ACC112 (cell line): ENCODE data around the gene NAA15.

Experiments
- H2AFZ ChIP-seq: fragments of 200-600 bp; sonication (generic); one replicate; pipeline ENCODE4 v1.6.0; 2017; ENCODE audit warnings: antibody characterized with exemption, low read length; ENCODE audit not compliant: unreplicated experiment
- H3K27ac ChIP-seq: fragments of 200-600 bp; sonication (generic); 2 replicates; pipeline ENCODE4 v1.5.1; 2014; ENCODE audit warnings: low read depth, mild to moderate bottlenecking, antibody characterized with exemption, low read length, moderate library complexity
- H3K27me3 ChIP-seq: fragments of 200-600 bp; sonication (generic); 2 replicates; pipeline ENCODE4 v1.6.1; 2014; ENCODE audit warnings: mild to moderate bottlenecking, antibody characterized with exemption, low read length, moderate library complexity, mixed read lengths; ENCODE audit not compliant: insufficient read depth
- H3K36me3 ChIP-seq: fragments of 200-600 bp; sonication (generic); 2 replicates; pipeline ENCODE4 v1.6.1; 2016; ENCODE audit warnings: mild to moderate bottlenecking, antibody characterized with exemption, low read length, moderate library complexity, mixed read lengths; ENCODE audit not compliant: insufficient read depth
- H3K4me1 ChIP-seq: fragments of 200-600 bp; sonication (generic); one replicate; pipeline ENCODE4 v1.6.1; 2016; ENCODE audit warnings: low read length, mixed read lengths; ENCODE audit not compliant: insufficient read depth, unreplicated experiment, control insufficient read depth
- H3K4me3 ChIP-seq: fragments of 200-600 bp; sonication (generic); 2 replicates; pipeline ENCODE4 v1.5.1; 2014; ENCODE audit warnings: mild to moderate bottlenecking, low read depth, low read length
- H3K79me2 ChIP-seq: fragments of 200-600 bp; sonication (generic); one replicate; pipeline ENCODE4 v1.6.0; 2016; ENCODE audit warnings: low read length; ENCODE audit not compliant: control insufficient read depth, unreplicated experiment, insufficient read depth

Gene NAA15

DNA sequence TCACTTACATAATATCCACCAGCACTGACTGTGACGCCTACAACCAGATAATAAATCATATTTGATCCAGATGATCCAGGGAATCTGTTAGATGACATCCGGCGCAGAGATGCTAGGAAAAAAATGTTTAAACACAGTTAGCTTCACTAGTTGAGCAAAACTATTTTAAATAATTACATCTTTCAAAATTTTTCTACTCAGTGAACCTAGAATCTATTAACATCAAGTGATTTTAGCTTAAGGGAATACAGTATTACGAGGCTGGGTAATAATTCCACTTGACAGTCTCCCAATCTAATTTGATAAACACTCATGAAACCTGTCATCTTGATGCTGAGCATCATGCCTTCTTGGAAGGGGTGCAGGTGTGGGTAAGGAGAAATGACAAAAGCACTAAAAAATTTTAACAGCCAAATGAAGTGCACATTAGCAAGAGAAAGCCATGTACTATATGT is 26.0 kb upstream of the NAA15 start:
- Histone ChIP-seq H3K4me3 (no peak overlapping the region), H3K27me3 (no peaks in the 10 kb centered on the region), H3K27ac (no peak overlapping the region), H2AFZ (no peak overlapping the region), H3K79me2 (peaks cover 3% of the 10 kb centered on the region), H3K4me1 (peaks cover 7% of the 10 kb centered on the region), H3K36me3 (no peaks in the 10 kb centered on the region)

DNA sequence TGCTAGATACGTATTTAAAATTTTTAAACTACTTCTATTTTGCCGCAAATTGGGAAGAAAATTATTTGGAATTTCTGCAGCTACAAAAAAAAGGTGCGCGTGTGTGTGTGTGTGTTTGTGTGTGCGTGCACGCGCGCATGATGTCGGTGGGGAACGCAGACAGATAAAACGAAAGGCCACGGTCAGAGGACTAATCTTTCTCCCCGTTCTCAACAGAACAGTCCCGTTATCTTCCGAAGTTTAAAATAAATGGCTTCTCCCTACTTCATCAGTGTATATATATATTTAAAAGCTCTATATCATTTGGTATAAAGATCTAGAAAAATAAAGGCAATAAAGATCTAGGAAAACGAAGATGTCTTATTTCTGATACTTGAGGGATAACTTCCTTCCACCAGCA is 22.8 kb upstream of the NAA15 start:
- H3K27ac ChIP-seq = no peak overlapping the region
- H3K4me3 ChIP-seq = peak overlapping the region; percentile 77; the same call in 1 of the 2 replicates
- H3K27me3 ChIP-seq = no peaks in the 10 kb centered on the region
- H3K79me2 ChIP-seq = peaks cover 3% of the 10 kb centered on the region
- peaks cover 19% of the 10 kb centered on the region for H3K4me1 ChIP-seq
- no peaks in the 10 kb centered on the region for H3K36me3 ChIP-seq
- no peak overlapping the region for H2AFZ ChIP-seq

DNA sequence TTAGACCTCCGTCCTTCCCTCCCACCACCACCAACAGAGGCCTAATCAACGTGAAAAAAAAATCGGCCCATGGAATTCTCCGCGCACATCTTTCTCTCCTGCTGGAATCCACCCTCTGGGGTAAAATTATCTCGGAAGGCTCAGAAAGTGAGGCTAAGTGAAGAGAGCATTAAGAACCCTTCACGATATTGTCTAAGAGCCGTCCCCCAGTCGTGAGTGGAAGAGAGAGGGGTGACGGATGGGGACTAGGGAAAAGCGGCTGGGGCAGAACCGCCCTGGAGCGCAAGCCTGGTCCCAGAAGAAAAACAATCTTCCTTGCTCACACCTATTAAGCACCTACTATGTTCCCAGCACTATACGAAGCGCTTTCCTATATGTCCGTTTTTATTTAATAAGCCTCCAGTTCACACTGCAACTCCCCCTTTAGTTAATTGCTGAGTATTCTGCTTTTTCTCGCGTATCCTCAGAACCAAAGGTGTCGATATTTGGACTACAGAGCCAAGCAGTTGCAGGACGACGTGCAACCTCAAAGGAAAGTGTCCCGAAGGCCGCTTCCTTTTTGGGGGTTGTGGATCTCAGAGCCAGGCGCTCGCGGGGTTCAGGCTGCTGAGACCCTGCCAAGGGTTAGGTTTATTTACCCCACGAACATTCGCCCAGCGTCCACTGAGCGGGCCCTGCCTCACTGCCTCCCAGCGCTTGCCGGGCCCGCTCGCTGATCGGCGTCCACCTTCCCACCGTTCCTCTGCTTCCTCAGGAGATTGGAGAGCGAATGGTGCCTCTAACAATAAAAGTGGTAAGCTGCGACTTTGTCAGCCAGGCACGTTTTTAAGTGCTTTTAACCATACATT is 22.2 kb upstream of the NAA15 start:
- H3K27me3 ChIP-seq = no peaks in the 10 kb centered on the region
- H3K4me1 ChIP-seq = peaks cover 19% of the 10 kb centered on the region
- peaks cover 3% of the 10 kb centered on the region for H3K79me2 ChIP-seq
- H2AFZ ChIP-seq = peak overlapping the region; percentile 72
- no peaks in the 10 kb centered on the region for H3K36me3 ChIP-seq
- no peak overlapping the region for H3K27ac ChIP-seq
- H3K4me3 ChIP-seq = peak overlapping the region; percentile 77

DNA sequence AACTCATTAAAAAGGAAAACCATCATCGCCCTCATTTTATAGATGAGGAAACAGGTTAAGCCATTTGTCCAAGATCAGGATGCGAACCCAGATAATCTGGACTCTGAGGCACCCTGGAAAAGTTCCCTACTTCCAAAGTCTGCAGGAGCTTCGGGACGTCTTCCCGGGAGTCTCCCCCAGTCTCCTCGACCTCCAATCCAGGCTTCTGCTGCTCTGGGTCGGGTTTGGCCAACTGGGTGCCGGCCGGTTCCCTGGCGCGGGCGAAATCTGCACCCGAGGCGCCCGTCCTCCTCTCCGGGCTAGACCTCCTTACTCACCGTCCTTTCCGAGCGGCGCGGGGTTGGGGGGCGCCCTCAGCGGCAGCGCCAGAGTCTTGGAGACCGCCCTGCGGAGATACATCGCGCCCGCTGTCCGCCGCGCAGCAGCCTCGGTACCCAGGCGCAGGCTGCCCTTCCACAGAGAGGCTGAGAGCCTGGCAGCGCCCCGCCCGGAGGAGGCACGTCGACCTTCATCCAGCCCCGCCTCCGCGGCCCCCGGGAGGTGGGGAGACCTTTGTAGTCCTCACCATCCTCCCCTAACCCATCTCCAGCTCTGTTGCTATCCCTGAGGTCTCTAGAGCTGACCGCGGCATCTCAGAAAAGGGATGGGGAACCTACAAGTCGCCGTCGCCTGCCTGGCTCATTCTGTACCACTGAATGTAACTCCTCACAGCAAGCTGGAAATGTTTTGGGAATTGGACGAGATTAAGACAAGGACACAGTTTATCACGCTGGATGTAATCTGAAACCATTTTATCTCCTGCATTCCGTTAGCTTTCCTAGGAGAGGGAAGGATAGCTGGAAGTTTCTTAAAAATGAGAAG is 21.3 kb upstream of the NAA15 start, which contains the start of gene MGARP:
Gene MGARP, minus strand, starts transcription at position 466 of the 861 bp plus-strand sequence. Its CDS starts 67 bp downstream, at position 399.
- no peaks in the 10 kb centered on the region for H3K36me3 ChIP-seq
- H2AFZ ChIP-seq = peak within 1 kb of the TSS; percentile 72
- no peak within 1 kb of the TSS for H3K27ac ChIP-seq
- H3K4me3 ChIP-seq = peak within 1 kb of the TSS; percentile 77
- H3K79me2 ChIP-seq = peaks cover 3% of the 10 kb centered on the region
- peaks cover 19% of the 10 kb centered on the region for H3K4me1 ChIP-seq
- H3K27me3 ChIP-seq = no peaks in the 10 kb centered on the region

DNA sequence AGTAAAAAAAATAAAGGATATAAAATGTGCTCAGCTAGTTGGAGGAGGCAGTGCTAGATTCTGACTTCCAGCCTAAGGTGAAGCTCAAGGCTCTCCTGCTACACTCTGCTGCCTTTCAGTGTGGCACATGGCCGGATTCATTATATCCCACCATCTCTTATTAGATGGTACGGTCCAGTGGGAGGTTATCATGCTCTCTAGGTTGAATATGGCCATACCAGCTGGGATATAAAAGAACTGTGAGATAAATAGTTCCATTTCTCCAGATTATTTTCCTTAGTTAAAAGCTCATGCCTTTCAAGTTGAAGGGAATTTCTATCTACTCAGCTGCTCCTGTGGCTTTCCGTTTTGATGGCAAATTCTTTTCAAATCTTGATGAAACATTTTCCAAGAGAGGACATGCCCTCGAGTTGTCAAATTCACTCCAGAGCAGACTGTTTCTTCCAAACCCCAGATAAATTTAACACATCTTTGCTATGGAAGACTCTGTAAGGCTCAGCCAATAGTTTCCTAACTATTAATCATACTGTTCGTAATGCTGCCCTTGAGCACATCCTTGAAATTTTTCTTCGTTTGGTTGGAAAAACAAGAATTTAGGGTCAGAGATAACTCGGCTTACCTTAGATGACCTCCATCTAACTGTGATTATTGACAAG is 19.1 kb upstream of the NAA15 start:
- H3K4me3 ChIP-seq = peak overlapping the region; percentile 3
- H3K4me1 ChIP-seq = peaks cover 19% of the 10 kb centered on the region
- H2AFZ ChIP-seq = peak overlapping the region; percentile 35
- peak overlapping the region; percentile 46 for H3K27ac ChIP-seq
- no peaks in the 10 kb centered on the region for H3K27me3 ChIP-seq
- H3K79me2 ChIP-seq = peaks cover 3% of the 10 kb centered on the region
- no peaks in the 10 kb centered on the region for H3K36me3 ChIP-seq

DNA sequence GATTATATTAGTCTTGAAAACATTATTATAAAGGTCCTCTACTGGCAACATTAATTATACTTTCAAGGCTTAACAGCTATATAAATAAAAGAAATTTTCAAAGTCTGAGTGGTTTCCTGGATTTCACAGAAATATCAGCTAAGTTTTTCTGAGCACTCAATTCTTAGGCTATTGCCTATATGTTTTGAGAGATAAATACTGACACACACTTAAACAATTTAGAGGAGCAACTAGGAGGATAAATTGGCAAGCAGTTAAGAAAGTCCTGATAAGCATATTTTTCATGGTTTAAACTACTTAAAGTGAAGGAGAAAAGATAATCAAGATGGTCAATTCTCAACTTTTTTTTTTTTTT is 18.6 kb upstream of the NAA15 start:
- H3K4me1 ChIP-seq = peaks cover 19% of the 10 kb centered on the region
- H3K36me3 ChIP-seq = no peaks in the 10 kb centered on the region
- H2AFZ ChIP-seq = peak overlapping the region; percentile 35
- H3K27ac ChIP-seq = peak overlapping the region; percentile 46
- H3K27me3 ChIP-seq = no peaks in the 10 kb centered on the region
- peaks cover 3% of the 10 kb centered on the region for H3K79me2 ChIP-seq
- peak overlapping the region; percentile 3; the same call in 1 of the 2 replicates for H3K4me3 ChIP-seq

DNA sequence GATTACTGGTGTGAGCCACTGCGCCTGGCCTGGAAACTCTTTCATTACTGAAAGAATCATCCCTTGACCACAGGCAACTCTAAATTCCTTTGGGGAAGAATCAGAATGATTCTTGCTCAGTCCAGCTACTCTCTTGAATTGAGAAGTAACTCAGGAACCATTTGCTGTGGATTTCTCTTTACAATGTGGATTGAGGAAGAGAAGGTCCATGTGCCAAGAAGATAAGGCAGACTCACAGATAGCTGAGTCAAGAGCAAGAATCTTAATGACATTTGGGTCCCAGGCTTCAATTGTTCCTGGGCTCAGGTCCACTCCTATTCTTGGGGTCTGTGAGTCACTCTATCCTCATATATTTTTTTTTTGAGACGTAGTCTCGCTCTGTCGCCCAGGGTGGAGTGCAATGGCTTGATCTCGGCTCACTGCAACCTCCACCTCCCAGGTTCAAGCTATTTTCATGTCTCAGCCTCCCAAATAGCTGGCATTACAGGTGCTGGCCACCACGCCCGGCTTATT is 15.1 kb upstream of the NAA15 start:
- H3K36me3 ChIP-seq = peaks cover 4% of the 10 kb centered on the region; the same call in 1 of the 2 replicates
- H2AFZ ChIP-seq = no peak overlapping the region
- H3K27ac ChIP-seq = no peak overlapping the region
- no peaks in the 10 kb centered on the region for H3K27me3 ChIP-seq
- H3K79me2 ChIP-seq = no peaks in the 10 kb centered on the region
- no peak overlapping the region for H3K4me3 ChIP-seq
- H3K4me1 ChIP-seq = peaks cover 14% of the 10 kb centered on the region

DNA sequence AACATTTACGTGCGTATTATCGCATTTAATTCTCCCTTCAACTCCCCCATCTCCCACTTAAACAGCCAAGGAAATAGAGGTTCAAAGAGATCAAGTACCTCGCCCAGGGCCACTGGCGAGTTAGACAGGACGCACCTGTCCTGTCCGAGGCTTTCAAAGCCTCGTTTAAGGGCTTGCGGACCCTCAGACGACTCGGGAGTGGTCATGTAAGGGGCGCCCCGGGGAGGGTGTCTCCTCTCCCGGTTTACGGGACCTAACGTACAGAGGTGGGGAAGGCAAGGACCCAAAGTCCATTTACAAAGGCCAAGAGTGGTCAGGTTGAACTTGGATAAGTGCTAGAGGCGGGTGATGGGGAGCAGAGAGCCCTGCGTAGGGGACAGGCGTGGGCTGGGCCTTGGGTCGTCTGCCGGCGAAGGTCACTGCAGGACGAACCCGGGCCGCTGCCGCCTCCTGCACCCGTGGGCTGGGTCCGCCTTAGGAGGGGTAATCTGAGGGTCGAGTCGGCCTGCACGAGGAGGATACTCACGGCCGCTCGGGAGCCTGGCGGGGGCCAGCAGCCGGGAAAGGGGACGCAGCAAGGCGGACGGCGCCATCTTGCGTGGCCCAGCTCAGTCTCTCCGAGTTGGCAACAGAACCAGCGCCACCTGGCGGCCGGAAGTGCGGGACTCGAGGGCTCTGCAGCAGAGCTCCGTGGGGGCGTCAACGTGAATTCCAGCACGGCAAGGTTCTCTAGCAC is 5.9 kb upstream of the NAA15 start:
- Histone ChIP-seq H3K4me3 (peak overlapping the region; percentile 87), H3K27ac (peak overlapping the region; percentile 30), H3K27me3 (no peaks in the 10 kb centered on the region), H2AFZ (peak overlapping the region; percentile 83), H3K4me1 (peaks cover 21% of the 10 kb centered on the region), H3K36me3 (peaks cover 11% of the 10 kb centered on the region; the same call in 1 of the 2 replicates), H3K79me2 (peaks cover 31% of the 10 kb centered on the region)

DNA sequence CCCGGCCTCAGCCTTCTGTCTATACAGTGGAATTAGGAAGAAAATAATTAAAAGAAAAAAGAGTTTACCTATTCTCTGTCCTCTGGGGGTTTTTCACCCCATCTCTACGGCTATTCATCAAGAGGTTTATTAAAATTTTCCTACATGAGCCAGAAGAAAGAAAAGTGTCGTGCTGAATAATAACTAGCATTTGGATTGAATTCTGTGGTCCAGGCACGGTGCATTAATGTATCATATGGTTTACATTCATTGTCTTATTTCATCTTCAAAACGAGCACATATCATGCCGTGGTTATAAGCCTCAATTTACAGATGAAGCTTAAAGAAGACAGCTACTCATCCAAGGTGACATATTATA is 5.4 kb upstream of the NAA15 start:
- peaks cover 31% of the 10 kb centered on the region for H3K79me2 ChIP-seq
- H3K27me3 ChIP-seq = no peaks in the 10 kb centered on the region
- peaks cover 11% of the 10 kb centered on the region; the same call in 1 of the 2 replicates for H3K36me3 ChIP-seq
- H3K4me3 ChIP-seq = peak overlapping the region; percentile 87
- 0 out of 2 replicates have a peak overlapping the region, but pooled peaks have one; percentile 5 for H3K27ac ChIP-seq
- peaks cover 21% of the 10 kb centered on the region for H3K4me1 ChIP-seq
- peak overlapping the region; percentile 83 for H2AFZ ChIP-seq
